ENCODE measurements around the gene NISCH.

The NISCH gene

GRCh38 chr3:52454938-52455282 lies 494 bp upstream of the NISCH start:
- no peak for DNase-seq (ENCODE audit: extremely low read depth, low read depth)
- TF ChIP-seq CTCF (IDR thresholded peaks at IDR 0.05; ENCODE audit: low read depth, low read length), result no peak

- TF ChIP-seq CTCF (IDR thresholded peaks at IDR 0.05; ENCODE audit: low read depth, low read length), result no peak
- DNase-seq (ENCODE audit: extremely low read depth, low read depth), result no peak
These were observed 880 bp downstream of the NISCH start for GRCh38 chr3:52456169-52456799.

- TF ChIP-seq CTCF (IDR thresholded peaks at IDR 0.05; ENCODE audit: low read depth, low read length), result no peak
- no peak for DNase-seq (ENCODE audit: extremely low read depth, low read depth)
These were observed 1.4 kb downstream of the NISCH start for GRCh38 chr3:52456800-52457183.

- DNase-seq (ENCODE audit: extremely low read depth, low read depth), result no peak
These were observed 2.8 kb downstream of the NISCH start for GRCh38 chr3:52458031-52458760.

GRCh38 chr3:52458770-52459545 lies 3.6 kb downstream of the NISCH start:
- no peak for TF ChIP-seq CTCF (IDR thresholded peaks at IDR 0.05; ENCODE audit: low read depth, low read length)

More at GRCh38 chr3:52458031-52458760, 2.8 kb downstream of the NISCH start:
- no peak for TF ChIP-seq CTCF (IDR thresholded peaks at IDR 0.05; ENCODE audit: low read depth, low read length)

GRCh38 chr3:52461874-52462273 lies 6.5 kb downstream of the NISCH start:
- TF ChIP-seq CTCF (IDR thresholded peaks at IDR 0.05; ENCODE audit: low read depth, low read length), result no peak
- DNase-seq (ENCODE audit: extremely low read depth, low read depth), result no peak

More at GRCh38 chr3:52458770-52459545, 3.6 kb downstream of the NISCH start:
- DNase-seq (ENCODE audit: extremely low read depth, low read depth), result no peak

GRCh38 chr3:52463416-52463815 lies 8.0 kb downstream of the NISCH start:
- no peak for TF ChIP-seq CTCF (IDR thresholded peaks at IDR 0.05; ENCODE audit: low read depth, low read length)
- no peak for DNase-seq (ENCODE audit: extremely low read depth, low read depth)

Data from AG09319 (cell line).